GM12801 (cell line): Measurements from ENCODE around the gene TMEM150B.

Experiments used
- TF ChIP-seq, protein P1 (sequence below): IDR thresholded peaks from one replicate; pipeline ENCODE4 v1.5.1; 2011; ENCODE audit warnings: control low read depth; ENCODE audit not compliant: insufficient read length; ENCODE audit errors: extremely low read depth

TMEM150B gene

DNA sequence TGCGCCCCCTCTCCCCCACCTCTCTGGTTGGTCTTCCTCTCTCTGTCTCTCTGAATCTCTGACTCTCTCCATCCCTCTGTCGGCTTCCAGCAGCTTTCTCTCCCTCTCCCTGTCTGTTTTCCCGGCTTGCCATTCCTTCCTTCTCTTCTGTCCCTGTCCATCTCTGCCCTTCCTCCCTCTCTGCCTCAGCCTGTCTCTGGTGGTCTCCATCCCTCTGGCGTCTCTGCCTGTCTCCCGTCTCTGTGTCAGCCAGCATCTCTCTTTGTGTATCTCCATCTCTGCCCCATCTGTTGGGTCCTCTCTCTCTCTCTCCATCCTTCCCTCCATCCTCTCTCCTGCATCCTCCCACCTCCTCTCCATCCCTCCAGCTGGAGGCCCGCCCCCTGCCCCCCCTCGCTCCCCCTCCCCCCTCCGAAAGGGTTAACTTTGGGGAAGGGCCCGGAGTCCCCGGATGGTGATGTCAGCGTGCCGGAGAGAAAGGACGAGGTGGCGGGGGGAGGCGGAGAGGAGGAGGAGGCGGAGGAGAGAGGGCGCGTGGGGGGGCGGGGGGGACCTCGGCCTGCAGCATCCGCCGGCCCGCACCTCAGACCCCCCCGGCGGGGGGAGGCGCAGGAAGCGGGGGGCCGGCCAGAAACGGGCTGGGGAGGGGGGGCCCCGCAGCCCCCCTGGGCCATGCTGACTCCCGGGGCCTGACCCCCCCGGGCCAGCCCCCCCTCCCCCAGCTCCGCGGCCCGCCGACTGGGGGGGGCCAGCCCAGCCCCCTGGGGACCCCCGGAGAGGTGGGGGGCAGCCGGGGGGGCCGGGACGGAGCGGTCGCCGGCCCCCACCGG lies 41.4 kb downstream of the TMEM150B start, which contains the start of gene BRSK1:
Gene BRSK1 (plus strand): TSS at position 450 of the 830 bp plus-strand sequence. CDS start 446 bp downstream, outside the sequence.
- TF ChIP-seq, protein P1, sequence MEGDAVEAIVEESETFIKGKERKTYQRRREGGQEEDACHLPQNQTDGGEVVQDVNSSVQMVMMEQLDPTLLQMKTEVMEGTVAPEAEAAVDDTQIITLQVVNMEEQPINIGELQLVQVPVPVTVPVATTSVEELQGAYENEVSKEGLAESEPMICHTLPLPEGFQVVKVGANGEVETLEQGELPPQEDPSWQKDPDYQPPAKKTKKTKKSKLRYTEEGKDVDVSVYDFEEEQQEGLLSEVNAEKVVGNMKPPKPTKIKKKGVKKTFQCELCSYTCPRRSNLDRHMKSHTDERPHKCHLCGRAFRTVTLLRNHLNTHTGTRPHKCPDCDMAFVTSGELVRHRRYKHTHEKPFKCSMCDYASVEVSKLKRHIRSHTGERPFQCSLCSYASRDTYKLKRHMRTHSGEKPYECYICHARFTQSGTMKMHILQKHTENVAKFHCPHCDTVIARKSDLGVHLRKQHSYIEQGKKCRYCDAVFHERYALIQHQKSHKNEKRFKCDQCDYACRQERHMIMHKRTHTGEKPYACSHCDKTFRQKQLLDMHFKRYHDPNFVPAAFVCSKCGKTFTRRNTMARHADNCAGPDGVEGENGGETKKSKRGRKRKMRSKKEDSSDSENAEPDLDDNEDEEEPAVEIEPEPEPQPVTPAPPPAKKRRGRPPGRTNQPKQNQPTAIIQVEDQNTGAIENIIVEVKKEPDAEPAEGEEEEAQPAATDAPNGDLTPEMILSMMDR, result no peak

DNA sequence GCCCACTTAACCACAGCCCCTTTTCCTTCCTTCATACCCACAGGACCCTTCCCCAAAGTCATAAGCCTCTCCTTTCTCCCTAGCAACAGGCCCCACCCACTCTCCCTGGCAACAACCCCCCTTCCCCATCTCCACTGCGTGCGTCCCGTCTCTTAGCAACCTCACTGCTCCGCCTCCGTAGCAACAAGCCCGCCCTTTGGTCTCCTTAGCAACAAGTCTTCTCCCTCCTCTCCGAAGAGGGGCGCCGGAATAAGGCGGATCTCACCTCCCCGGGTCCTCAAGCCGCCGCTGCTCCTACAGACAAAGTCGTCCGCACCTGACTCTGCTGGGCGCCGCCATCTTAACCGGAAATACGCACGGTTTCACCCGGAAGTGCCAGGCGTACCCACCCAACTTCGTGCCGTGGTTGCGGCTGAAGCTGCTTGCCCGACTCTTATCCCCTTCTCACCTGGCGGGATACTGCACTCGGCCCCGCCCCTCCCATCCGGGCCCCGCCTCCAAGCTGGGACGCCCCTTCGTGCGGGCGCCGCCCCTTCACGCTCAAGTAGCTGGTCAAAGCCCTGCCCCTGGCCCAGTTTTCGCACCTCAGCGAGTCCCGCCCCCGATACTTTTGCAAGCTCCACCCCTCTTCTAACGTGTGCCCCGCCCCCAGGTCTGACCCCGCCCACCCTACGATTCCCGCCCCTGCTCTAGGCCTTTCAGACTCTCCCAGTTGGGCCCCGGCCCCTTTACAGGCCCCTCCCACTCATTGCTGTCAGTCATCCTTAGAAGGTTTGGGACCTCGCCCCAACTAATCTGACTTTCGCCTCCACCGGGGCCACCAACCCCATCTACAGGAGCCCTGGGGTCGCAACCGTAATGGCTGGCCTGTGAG lies 45.1 kb downstream of the TMEM150B start, which contains the start of gene HSPBP1:
Gene HSPBP1 (minus strand): TSS at position 341 of the 874 bp plus-strand sequence. CDS start 502 bp downstream, outside the sequence.
- TF ChIP-seq, protein P1, result no peak

DNA sequence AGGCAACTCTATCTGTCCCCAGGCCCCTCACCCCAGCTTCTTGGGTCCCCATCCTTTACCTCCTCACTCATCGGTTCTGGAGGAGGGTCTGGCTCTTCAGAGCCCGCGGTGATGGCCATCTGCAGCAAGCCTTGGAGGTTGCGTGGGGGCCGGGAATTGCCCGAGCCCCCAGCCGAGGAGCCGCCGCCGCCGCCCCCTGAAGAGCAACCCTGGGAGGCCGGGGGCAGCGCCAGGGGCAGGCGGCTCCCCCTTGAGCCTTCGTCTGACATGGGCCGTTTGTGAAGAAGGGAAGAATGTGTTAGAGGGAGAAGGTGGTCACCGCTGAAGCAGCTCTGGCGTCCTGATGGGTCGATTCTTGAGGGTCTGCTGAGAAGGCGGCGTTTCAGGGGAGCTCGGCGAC lies 45.8 kb downstream of the TMEM150B start:
- TF ChIP-seq, protein P1, result no peak

DNA sequence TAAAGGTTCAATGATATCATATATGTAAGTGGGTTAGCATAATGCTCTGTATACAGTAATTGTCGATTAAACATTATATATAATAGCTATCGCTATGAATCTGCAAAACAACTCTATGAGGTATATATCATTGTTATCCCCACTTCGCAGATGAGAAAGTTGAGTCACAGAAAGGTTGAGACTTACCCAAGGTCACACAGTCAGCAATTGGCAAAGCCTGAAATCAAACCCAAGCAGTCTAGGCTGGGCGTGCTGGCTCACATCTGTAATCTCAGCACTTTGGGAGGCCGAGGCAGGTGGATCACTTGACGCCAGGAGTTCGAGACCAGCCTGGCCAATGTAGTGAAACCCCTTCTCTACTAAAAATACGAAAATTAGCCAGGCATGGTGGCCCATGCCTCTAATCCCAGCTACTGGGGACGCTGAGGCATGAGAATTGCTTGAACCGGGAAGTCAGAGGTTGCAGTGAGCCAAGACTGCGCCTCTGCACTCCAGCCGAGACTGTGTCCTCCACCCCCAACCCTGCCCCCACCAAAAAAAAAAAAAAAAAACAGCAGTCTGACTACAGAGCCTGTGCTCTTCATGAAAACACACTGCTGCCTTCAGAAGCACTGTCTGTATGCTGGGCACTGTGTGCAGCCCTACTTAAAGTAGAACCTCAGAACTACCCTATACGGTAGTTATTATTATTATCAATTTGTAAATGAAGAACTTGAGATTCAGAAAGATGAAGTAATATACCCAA lies 46.6 kb downstream of the TMEM150B start:
- TF ChIP-seq, protein P1, result no peak

DNA sequence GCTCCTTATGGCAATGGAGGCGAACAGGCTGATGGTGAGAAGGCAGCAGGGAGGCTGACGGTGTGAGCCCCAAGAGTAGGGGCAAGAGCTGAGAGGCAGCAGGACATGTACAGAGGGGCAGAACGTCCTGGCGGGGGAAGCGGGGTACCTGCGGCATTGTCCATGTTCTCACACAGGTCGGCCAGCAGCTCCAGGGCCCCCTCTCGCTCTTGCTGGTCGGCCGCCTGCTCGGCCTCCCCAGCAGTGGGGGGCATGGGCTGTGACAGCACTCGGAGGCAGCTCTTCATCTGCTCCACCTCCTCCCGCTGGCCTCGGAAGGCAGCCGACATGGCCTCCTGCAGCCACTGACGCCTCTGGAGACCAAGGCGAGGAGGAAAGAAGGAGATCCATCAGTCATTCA lies 47.6 kb downstream of the TMEM150B start:
- TF ChIP-seq, protein P1, result no peak

DNA sequence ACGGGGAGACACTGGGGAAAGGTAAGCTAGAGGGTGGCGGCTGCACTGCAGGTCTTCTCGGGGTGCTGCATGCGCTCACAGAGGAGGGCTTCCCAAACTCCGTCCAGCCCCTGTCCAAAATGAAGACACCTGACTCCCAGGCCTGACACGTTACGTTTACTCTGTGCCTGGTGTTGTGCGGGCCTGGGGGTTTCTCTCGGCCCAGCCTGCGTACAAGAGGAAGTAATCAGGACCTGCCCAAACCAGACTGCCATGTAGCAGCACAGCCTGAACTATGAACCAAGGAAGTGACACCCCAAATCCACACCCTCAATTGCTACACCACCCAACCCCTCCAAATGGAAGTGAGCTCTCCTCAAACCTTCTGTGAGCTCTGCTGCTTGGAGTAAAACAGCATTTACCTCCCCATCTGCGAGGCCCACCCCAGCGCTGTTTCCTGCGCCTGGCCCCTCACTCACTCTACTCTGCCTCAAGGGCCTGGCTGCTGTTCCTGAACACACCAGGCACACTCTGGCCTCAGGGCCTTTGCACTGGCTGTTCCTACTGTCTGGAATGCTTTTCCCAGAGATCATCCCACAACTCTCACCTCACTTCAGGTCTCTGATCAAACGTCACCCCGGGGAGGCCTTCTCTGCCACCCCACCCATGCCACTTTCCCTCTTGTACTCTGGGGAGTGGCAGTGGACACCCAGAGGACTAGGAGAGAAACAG lies 48.3 kb downstream of the TMEM150B start:
- TF ChIP-seq, protein P1, result no peak
